ENCODE results near the gene SUMF1. TPM values are rescaled to one million over a fixed set of nuclear protein-coding genes. Genes with fewer than 3 reads are reported as not detected.
"Not testable (repeated sequence)": the region's sequence is repeated elsewhere in the genome, so short reads cannot be mapped to it uniquely, and the experiment has no call there.

SUMF1 gene
- polyA plus RNA-seq, 4 donors: 46.8 to 55.1 (median 53.5) TPM

DNA sequence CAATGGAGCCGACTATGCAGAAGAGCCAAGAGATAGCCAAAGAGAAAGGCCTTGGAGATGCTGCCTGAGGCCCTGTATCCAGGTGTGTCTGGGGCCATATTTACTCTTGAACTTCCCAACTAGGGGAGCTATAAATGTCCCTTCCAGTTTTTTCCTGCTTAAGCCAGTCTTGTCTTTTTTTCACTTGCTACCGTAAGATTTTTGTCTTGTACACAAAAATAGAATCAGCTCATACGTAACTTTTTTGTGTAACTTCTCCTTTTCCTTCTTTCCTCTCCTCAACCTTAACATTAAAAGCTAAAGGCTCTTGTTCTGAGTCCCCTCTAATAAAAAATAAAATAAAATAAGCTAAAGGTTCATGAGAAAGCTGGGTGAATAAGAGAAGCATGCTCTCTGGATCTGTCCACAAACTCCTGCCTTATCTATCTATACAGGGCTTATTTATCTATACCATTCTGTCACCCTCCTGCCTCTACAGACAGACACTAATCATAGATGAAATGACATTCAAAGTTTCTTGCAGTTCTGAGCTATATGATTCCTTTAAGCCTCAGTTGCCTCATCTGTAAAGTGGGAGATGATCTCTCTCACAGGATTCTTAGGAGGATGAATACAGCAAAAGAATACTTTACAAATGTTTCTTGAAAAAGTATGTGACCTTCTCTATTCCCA, 4.6 kb downstream of the SUMF1 start:
- DNase-seq (ENCODE audit: low read depth in 4 of 4, low spot score in 3 of 4): no peak

DNA sequence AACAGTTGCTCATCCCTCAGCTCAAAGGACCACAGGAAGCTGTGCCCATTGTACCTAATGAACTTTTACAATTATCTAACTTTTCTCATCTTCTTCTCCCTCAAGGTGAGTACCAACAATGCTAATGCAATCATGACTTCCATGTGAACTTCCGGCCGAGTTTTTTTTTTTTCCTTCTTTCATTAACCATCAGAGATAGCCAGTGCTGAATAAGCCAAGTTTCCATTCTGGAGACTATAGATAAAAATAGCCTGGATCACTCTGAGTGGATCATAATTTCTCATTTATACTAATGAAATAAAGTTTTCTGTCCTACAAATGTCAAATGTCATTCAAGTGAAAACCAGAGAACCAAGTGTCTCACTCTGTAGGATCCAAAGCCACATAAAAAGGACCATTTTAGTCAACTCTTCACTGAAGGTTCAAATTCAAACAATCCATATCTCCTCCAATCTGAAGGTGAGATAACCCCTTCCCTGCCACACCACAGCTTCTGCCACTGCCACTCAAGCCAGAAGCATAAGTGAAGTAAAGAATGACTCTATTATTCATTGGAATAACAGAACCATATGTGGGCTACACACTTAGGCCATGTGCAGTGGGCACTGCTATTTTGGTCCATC, 5.5 kb downstream of the SUMF1 start:
- DNase-seq (ENCODE audit: low read depth in 4 of 4, low spot score in 3 of 4): no peak

DNA sequence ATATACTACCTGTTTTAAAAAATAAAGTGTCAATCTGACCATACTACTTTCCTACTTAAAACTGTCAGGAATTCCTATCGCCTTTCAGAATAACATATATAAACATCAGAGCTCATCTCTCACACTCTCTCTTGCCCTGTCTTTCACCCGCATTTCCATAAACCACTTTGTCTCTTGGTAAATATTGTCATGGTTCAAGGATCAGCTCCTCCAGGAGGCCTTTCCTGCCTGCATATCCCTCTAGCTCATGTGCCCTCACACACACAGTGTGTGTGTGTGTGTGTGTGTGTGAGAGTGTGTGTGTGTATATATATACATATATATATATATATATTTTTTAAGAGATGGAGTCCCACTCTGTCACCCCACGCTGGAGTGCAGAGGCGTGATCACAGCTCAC, 6.7 kb downstream of the SUMF1 start:
- DNase-seq (ENCODE audit: low read depth in 4 of 4, low spot score in 3 of 4): no peak

DNA sequence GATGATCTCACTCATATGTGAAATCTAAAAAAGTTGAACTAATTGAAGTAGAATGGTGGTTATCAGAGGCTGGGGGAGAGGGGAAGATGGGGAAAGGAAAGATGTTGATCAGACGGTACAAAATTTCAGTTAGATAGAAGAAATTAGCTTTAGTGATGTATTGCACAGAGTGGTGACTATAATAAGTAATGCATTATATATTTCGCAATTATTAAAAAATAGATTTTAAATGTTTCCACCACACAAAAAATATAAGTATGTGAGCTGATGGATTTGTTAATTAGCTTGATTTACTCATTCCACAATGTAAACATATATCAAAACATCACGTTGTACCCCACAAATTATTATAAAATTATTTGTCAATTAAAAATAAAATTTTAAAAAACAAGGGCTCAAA, 8.1 kb downstream of the SUMF1 start:
- no peak for DNase-seq (ENCODE audit: low read depth in 4 of 4, low spot score in 3 of 4)

DNA sequence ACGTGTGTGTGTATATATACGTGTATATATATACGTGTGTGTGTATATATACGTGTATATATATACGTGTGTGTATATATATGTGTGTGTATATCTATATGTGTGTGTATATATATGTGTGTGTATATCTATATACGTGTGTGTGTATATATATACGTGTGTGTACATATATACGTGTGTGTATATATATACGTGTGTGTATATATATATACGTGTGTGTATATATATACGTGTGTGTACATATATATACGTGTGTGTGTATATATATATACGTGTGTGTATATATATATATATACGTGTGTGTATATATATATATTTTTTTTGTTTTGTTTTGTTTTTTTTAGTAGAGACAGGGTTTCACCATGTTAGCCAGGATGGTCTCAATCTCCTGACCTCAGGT, 10.3 kb downstream of the SUMF1 start:
- not testable (repeated sequence) for DNase-seq (ENCODE audit: low read depth in 4 of 4, low spot score in 3 of 4)

DNA sequence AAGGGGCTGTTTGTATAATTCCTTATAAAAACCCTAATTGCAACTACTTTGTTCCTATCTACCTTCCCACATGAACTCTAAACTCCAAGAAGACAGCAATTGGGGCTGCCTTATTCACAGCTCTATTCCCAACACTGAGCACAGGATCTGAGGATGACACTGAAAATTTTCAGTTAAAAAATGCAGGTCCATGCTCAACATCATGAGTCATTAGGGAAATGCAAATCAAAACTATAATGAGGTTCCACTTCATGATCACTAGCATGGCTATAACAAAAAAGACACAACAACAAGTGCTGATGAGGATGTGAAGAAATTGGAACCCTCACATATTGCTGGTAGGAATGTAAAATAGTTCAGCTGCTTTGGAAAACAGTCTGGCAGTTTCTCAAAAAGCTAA, 12.9 kb downstream of the SUMF1 start:
- no peak for DNase-seq (ENCODE audit: low read depth in 4 of 4, low spot score in 3 of 4)

DNA sequence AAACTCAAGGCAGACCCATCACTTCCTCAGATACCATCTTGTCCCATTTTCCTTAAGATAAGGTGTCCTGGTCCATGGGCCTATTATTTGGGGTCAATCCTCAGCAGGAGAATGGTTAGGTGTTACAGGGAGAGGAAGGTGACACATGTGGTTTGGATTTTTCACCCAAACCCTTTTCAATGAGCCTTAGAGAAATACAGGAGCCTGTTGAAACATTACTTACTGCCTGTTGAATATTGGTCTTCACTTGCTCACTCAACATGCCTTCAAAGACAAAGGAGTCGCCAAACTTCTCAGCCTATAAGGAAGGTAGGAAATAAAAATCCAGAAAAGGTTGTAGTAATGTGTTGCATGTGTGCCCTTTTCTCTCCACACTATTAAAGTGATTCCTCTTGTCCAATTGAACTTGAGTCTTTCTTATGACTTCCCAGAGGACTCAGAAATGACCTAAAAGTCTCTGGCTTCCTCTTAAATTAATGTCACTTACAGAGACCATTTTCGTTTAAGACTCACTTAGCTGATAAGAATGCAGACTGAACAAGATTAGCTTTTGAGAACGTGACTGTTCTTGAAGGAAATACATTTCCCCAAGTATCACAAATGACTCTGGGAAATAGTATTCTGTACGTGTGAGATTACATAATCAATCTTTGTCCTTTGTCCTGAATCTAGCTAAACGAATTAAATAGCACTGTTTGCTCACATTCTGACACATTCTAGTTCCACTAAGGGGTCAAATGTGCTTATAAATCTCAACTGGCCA, 17.8 kb downstream of the SUMF1 start:
- DNase-seq (ENCODE audit: low read depth in 4 of 4, low spot score in 3 of 4): no peak

DNA sequence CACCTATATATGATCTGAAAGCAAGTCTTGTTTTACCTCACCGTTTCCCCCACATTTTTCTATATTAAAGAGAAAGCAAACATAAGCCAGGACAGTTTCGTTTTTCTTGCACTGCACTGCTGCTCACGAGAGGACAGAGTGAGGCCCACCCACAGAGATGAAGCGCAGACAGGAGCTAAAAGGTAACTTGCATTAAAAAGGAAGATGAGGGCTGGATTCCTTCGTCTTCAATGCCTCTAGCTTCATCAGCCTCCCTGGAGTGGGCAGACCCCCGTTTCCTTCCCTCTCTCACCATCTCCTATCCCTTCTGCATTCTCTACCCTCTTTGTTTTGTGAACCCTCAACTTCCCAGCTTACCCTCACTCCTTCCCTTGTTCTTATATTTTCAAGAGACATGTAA, 18.9 kb downstream of the SUMF1 start:
- no peak for DNase-seq (ENCODE audit: low read depth in 4 of 4, low spot score in 3 of 4)

DNA sequence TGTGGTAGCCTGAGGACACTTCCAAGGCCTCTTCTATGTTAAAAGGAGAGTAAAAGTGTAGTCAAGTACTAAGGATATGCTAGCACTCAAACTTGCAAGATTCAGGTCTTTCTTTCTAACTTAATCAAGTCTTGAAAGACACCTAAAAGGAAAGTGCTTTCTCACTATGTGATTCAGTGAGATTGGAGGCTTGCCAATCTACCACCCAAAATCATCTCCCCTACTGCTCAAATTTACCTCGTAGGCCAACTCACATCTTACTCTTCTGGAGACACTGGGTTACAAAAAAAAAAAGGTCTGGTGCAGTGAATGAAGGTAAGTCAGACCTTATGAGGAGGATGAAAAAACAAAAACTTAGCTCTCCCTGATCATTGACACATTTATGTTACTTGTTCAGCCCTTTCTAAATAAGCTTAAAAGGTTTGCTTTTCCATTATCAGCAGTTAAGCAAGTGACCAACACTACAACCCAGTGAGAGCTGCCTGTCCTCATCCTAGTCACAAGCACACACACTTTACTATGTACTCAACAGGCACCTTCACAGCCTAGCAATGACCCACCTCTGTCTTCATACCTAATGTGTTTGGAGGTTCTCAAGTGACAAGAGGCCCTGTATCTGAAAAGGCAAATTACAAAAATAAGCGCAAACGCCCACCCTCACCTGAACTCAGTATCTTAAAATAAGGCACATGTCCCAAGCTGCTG, 19.6 kb downstream of the SUMF1 start:
- DNase-seq (ENCODE audit: low read depth in 4 of 4, low spot score in 3 of 4): no peak

DNA sequence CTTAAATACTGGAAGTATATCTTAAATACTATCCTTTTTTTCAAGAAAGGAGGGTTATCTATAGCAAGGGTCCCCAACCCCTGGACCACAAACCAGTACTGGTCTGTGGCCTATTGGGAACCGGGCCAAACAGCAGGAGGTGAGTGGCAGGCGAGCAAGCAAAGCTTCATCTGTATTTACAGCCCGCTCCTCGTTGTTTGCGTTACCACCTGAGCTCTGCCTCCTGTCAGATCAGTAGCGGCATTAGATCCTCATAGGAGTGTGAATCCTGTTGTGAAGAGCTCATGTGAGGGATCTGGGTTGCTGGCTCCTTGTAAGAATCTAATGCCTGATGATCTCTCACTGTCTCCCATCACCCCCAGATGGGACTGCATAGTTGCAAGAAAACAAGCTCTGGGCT, 26.1 kb downstream of the SUMF1 start:
- no peak for DNase-seq (ENCODE audit: low read depth in 4 of 4, low spot score in 3 of 4)

DNA sequence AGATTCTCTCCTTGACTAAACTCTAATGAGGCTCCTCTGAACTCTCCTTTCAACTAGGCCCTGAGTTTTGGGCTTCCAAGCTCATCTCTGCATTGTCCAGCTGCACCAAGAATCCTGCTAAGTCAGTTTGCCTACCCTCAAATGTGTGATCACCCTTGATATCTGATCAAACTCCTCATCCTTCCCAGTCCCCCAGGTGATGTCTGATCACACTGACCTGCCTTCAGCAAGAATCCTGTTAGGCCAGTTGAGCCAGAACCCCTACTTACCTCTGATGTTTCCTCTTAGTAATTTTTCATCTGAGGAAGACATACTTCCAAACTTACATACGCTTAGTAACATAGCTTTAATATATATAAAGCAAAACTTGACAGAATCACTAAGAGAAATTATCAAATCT, 28.8 kb downstream of the SUMF1 start:
- DNase-seq (ENCODE audit: low read depth in 4 of 4, low spot score in 3 of 4): no peak

DNA sequence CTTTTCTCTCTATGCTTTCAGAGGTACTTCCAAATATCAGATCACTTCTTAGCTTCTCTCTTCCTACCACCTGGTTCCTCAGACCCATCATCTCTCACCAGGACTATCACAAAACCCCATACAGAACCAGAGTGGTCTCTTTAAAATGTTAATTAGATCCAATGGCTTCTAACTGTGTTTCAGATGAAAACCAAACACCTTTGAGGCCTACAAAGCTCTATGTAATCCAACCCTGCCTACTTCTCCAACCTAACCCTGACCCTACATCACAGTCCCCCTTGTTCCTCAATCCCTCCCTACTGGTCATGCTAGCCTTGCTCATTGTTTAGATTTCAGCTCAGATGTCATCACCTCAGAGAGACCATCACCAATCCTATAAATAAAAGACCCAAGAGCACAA, 34.8 kb downstream of the SUMF1 start:
- DNase-seq (ENCODE audit: low read depth in 4 of 4, low spot score in 3 of 4): no peak

DNA sequence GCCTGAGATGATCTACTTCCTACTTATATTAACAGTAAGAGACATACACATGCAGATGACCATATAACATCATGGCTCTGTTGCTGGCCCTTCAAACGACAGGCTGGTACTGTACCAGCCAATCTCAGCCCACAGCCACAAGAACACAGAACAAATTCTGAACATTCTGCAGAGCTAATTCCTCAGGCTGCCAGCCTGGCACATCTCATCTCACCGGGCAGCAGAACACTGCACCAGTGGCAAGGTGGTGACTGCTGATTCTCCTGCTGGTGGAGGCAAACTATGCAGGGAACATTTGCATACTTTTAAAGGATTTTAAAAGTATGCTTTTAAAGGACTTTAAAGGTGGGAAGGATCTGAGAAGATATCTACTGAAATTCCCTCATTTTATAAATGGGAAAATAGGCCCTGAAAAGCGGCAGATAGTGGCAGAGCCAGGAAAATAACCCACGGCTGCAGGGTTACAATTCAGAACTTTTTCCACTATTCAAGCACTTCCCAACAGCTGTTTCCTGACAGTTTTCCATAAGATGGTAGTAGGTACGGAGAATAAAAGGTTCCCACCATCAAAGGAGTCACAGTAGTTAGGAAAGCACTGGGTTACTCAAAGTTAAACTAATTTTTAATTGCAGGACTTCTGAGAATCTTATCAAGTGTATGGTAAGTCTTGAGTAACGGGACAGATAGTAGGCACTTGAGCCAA, 37.3 kb downstream of the SUMF1 start:
- no peak for DNase-seq (ENCODE audit: low read depth in 4 of 4, low spot score in 3 of 4)

DNA sequence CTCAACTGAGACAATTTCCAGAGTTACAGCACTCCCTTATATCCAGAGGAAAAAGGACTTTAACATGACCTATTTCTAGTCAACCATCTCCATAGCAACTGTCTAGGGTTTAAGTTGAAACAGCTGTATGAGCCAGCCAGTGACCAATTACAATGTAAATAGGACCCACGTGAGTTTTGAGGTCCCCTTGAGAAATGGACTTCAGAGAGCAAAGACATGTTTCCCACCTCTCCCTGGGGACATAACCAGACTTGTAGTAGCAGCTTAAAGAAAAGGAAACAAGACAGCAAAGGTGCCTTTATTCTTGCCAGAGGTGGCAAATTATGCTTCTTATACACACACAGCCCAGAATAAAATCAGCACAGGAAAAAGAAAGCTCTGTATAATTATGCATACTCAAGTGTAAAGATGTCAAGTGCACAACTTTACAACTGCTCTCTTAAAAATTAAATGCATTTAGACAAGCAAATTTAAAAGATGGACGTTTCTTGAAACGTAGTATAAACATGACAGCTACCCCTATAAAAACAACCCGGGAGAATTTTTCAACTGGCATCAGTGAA, 40.2 kb downstream of the SUMF1 start:
- peak; percentile 63 to 73 (median 67) for DNase-seq (ENCODE audit: low read depth in 4 of 4, low spot score in 3 of 4)

DNA sequence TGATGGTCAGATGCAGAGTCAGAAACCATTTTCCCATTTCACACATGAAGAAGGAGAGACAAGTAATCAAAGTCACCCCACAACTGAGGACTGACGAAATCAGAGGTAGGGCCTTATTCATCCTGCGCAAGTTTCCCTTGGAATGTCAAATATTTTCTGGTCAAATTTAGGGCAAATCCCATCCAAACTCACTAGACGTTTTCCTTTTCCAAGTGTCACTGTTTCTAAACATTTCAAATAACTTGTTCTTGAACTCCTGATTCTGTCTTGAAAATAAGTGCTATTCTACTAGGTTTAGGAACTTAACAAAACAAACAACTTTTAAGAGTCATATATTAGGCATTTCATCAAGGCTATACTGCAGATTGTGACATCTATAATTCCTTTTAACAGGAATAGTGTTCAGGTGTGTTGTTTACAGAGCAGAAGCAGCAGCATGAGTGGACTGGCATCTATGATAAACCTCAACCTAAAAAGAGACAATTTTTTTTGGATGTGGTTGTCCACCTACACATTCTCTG, 40.7 kb downstream of the SUMF1 start:
- DNase-seq (ENCODE audit: low read depth in 4 of 4, low spot score in 3 of 4): no peak

DNA sequence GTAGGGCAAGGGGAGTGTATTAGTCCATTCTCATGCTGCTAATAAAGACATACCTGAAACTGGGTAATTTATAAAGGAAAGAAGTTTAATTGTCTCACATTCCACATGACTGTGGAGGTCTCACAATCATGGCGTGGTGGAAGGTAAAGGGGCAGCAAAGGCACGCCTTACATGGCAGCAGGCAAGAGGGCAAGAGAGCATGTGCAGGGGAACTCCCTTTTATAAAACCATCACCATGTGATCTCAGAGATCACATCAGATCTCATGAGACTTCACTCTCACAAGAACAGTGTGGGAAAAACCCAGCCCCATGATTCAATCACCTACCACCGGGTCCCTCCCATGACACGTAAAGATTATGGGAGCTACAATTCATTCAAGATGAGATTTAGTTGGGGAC, 41.4 kb downstream of the SUMF1 start:
- DNase-seq (ENCODE audit: low read depth in 4 of 4, low spot score in 3 of 4): no peak

DNA sequence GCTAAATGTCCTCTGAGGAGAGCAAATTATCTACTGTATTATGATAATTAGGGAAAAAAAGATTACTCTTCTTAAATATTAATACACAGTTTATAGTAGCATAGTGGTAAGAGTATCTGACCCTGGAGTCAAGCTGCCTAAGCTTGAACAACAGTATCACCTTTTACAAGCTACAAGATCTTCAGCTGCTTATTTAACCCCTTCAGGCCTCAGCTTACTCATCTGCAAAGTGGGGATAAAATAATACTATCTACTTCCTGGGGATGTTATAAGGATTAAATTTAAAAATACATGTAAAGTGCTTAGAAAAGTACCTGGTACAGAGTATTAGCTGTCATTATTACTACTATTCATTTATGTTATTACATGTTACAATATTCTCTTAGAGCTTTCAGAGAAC, 42.0 kb downstream of the SUMF1 start:
- DNase-seq (ENCODE audit: low read depth in 4 of 4, low spot score in 3 of 4): no peak

DNA sequence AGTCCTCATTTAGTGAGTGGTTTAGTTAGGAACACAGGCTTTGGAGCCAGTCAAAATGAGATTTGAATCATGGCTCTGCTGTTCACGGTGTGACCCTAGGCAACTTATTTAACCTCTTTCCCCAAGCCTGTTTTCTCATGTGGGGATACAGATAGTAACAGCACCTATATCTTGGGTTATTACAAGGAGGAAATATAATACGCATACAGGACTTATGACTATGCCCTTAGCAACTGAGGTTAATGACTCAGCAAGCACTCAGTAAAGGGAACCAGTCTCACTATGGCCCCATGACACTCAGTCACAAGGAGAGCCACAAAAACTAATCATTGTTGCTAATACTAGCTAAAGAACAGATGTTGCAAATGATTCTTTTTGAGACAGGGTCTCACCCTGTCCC, 45.9 kb downstream of the SUMF1 start:
- no peak for DNase-seq (ENCODE audit: low read depth in 4 of 4, low spot score in 3 of 4)

DNA sequence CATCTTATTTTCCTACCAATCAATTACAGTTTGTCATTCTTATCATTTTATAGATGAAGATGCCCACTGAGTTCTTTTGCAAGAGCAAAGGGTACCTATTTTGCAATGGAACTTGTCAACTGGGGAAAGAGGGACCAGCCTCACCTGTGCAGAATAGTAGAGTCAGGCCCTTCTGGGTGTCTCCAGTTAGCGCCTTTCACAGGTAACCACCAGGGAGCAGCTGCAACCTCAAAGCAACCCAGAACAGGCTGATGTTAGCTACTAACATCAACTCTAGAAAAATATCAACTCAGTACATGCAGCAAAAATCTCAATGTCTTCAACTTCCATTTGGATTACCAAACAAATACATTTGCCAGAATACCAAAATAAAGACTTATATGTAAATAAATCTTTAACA, 47.1 kb downstream of the SUMF1 start:
- DNase-seq (ENCODE audit: low read depth in 4 of 4, low spot score in 3 of 4): no peak

DNA sequence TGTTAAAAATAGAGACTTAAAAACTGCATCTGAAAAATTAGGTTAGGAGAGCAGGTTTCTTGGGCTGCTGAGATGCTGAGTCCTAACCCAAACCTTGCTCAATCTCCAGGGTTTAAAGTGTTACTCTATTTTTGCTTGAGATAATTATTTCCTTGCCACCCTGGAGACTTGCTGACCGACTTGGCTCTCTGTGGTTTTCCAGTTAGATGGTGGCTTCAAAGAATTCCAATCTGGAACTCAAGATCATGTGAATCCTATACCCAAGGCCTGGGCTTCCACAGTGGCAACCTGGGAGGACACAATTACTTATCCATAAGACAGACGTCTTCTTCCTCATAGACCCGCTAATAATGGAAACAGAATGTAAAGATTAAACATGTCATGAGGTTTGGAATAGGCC, 47.7 kb downstream of the SUMF1 start:
- DNase-seq (ENCODE audit: low read depth in 4 of 4, low spot score in 3 of 4): no peak
